HG03520 (cell line): Measurements from ENCODE around the gene PTPMT1.
"Not testable (repeated sequence)": the region's sequence is repeated elsewhere in the genome, so short reads cannot be mapped to it uniquely, and the experiment has no call there.

Experiments used
- ATAC-seq: cut with Tn5 transposase; IDR thresholded peaks from one replicate; pipeline ENCODE4 v1.9.1; 2021; ENCODE audit warnings: mild to moderate bottlenecking, moderate library complexity; ENCODE audit not compliant: unreplicated experiment

The PTPMT1 gene

DNA sequence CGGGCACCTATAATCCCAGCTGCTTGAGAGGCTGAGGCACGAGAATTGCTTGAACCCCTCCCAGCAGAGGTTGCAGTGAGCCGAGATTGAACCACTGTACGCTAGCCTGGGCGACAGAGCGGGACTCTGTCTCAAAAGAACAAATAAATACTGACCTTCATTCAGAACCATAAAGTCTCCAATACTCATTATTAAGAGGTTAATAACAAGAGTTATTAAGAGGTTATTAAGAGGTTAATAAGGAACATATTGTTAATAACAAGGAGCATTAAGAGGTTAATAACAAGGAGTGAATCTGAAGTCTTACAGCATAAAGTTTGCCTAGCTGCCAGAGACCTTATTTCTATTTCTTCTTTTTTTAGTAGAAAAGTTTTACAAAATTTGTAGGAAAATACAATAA lies 20.1 kb upstream of the PTPMT1 start:
- ATAC-seq = no peak

DNA sequence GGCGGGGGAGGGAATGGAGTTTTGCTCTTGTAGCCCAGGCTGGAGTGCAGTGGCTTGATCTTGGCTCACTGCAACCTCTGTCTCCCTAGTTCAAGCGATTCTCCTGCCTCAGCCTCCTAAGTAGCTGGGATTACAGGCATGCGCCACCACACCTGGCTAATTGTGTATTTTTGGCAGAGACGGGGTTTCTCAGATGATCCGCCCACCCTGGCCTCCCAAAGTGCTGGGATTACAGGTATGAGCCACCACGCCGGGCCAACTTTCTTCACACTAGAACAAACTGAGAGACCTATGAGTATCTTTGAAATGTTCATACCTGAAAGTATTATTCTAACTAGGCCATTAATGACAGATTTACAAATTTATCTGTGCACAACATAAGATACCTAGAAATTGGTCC lies 19.1 kb upstream of the PTPMT1 start:
- ATAC-seq = not testable (repeated sequence)

DNA sequence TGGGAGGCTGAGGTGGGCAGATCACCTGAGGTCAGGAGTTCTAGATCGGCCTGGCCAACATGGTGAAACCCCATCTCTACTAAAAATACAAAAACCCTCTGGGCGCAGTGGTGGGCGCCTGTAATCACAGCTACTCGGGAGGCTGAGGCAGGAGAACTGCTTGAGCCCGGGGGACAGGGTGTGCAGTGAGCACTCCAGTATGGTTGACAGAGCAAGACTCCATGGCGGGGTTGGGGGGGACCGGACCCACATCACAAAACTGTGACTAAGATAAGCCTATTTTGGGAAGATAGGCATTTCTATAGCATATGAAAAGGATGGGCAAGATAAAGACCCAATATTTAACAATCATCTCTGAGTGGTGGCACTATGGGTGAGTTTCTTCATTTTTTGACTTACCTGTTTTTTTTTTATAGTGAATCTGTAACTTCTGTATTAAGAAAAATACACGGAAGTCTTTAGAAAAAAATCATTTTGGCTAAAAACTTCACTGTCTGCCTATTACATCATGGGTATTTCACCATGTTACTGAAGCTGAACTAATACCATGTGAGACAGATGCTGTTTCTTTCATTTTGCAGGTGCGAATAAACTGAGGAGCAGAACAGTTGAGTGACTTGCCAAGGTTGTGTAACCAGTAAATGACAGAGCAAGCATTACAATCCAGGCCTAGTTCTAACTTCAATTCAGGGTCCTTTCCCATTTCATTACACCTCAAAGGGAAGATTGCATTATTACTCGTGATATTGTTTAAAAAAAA lies 14.9 kb upstream of the PTPMT1 start:
- no peak for ATAC-seq

DNA sequence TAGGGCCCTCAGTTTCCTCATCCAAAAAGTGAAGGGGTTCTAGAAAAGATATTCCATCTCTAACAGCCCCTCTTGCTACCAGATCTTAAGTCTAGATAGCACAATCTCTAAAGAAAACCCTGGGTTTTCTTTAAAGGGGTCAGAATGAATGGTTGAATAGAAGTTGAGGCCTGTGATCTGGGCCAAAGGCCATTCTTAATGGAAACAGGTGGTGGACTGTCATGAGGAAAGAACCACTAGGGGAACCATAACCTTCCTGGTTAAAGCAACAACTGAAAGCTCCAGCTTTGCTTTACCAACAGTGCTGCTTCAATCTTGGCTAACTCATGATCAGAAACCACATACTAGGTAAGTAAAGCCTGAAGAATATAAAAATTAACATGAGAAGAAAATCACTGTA lies 14.3 kb upstream of the PTPMT1 start:
- no peak for ATAC-seq

DNA sequence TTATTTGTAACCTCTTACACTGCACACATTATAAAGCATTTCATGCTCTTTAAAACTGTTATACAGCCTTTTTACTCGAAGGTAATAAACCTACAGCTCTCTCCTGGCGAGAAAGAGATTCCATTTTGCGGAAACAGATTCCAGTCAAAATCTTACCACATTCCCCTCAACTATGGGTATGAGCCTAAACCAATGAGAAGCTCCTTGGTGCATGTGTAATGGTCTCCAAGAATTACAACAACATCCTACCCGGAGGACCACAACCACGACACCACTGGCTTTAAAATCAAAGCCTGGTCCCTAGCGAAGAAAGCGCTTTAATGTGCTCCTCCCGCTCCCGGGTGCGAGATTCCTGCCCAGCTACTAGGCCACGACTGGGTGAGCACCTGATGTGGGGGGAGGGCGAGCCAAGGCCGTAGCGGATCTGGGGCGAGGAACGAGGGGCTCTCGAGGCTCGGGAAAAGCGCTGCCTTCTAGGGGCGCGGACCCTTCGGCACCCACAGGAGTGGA lies 13.3 kb upstream of the PTPMT1 start:
- no peak for ATAC-seq

DNA sequence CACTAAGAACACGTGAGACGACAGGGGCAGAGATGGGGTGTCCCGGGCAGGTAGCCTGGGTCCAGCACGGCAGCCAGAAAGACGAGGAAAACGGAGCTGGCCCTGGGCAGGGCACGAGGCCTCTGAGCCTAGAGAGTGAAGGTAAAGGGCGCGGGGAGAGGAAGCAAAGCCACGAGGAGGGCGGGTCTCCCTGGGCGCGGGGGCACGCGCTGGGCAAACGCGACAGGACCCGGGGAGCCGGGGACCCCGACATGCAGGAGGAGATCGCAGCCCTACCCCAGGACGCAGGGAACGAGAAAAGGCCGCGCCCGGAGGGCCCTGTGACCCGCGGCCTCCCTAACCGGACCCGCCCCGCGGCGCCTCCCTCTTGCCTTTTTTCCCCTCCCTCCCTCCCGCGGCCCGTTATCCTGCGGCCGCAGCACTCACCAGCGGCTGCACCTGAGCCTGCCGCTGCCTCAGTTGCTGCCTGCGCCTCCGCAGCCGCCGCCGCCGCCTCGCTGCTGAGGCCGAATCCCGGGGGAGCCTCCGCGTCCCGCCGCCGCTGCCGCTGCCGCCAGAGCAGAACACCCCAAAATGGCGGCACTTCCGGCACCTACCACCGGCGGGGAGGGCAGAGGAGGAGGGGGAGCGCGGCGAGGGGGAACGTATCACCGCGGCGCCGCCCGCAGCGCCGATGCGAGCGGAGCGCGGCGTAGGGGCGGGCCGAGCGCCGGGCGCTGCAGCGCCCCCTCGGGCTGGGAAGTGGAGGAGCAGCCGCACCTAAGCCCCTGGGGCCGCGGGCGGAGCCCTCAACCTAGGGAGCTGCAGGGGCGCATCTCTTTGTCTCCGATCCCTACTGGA lies 12.6 kb upstream of the PTPMT1 start, which contains the start of gene CELF1:
TSS of gene CELF1 (minus strand) at position 567 of the 840 bp plus-strand sequence. CDS start 53,609 bp downstream, outside the sequence.
- ATAC-seq = peak; percentile 91

DNA sequence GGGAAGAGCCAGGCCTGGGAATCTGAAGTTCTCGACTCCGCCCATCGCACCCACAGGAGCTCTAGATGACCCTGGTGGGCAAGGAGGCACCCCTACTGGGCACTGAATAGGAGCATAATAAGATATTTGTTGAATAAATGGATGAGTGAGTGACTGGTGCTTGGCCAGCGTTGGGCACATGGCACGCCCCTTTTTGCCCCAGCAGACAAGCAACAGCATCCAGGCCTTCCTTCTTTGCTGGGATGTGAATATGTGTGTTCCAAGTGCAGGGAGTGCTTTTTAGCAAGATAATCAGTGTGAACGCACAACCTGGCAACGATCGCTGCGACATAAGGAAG lies 12.0 kb upstream of the PTPMT1 start:
- peak; percentile 26 for ATAC-seq

DNA sequence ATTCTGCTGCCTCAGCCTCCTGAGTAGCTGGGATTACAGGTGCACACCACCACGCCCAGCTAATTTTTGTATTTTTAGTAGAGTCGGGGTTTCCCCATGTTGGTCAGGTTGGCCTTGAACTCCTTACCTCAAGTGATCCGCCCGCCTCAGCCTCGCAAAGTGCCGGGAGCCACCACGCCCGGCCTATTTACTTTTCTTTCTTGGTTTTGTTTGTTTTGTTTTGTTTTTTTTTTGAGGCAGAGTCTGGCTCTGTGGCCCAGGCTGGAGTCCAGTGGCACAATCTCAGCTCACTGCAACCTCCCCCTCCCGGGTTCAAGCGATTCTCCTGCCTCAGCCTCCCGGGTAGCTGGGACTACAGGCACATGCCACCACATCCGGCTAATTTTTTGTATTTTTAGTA lies 8.4 kb upstream of the PTPMT1 start:
- ATAC-seq = not testable (repeated sequence)

DNA sequence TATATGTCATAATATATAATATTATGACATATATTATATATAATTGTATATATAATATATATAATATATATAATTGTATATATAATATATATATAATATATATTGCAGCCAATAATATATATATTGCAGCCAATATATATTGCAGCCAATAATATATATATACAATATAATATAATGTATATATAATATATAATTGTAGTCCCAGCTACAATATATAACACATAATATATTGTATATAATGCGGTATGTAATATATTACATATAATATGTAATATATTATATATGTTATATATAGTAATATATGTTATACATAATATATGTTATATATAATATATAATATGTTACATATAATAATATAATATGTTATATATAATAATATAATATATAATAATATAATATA lies 6.7 kb upstream of the PTPMT1 start:
- ATAC-seq = no peak

DNA sequence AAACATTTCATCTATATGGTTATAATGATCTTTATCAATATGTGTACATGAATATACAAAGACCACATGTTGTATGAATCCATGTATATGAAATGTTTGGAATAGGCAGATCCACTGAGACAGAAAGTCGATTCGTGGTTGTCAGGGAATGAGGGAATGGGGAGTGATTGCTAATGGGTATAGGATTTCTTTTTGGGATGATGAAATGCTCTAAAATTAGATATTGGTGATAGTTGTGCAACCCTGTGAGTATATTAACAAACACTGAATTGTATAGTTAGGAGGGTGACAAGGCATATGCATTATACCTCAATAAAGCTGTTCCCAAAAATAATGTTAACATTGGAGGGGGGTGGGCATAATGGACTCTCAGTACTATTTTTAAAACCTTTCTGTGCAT lies 5.0 kb upstream of the PTPMT1 start:
- ATAC-seq = no peak

DNA sequence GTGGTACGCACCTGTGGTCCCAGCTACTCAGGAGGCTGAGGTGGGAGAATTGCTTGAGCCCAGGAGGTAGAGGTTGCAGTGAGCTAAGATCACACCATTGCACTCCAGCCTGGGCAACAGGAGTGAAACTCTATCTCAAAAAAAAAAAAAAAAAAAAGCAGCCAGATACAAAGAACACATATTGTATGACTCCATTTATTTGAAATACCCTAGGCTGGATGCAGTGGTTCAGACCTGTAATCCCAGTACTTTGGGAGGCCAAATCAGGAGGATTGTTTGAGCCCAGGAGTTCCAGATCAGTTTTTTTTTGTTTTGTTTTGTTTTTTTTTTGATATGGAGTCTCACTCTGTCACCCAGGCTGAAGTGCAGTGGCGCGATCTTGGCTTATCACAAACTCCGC lies 3.0 kb upstream of the PTPMT1 start:
- ATAC-seq = not testable (repeated sequence)

DNA sequence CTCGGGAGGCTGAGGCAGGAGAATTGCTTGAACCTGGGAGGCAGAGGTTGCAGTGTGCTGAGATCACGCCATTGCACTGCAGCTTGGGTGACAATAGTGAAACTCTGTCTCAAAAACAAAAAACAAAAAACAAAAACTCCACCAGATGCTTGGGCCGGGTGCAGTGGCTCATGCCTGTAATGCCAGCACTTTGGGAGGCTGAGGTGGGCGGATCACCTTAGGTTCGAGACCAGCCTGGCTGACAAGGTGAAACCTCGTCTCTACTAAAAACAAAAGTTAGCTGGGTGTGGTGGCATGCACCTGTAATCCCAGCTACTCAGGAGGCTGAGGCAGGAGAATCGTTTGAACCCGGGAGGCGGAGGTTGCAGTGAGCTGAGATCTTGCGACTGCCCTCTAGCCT lies 1.0 kb upstream of the PTPMT1 start:
- not testable (repeated sequence) for ATAC-seq

DNA sequence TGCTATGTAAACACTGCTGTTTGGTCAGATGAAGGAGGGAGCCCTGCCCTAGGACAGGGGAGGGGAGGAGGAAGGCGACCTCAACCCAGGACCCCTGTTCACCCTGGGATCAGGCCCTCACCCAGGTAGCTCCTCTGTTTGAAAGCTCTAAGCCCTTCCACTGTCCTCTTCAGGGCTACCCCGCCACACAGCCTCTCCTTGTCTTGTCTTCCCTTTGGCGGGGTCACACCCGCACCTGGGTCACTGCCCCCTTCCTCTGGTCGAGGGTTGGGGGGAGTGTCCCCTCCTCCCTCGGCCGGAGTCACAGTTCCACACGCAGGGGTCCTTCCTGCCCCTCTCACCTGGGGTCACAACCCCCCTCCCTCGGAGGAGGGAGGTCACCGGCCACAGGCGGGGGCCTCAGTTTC lies 463 bp upstream of the PTPMT1 start:
- peak; percentile 16 for ATAC-seq

DNA sequence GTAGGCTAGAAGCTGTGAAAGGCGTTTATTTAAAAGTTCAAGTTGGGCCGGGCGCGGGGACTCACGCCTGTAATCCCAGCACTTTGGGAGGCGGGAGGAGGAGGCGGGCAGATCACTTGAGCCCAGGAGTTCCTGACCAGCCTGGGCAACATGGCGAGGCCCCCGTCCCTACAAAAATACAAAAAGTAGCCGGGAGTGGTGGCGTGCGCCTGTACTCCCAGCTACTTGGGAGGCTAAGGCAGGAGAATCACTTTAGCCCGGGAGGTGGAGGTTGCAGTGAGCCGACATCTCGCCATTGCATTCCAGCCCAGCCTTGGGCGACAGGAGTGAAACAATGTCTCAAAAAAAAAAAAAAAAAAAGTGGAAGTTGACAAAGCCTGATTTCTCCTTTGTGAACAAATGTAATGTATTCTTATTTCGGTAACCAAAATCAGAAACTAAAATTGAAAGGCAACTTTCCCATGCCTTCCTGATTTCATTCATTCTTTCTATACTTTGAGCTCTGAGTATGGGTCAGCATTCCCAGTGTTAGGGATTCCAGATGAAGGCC lies 825 bp downstream of the PTPMT1 start:
- no peak for ATAC-seq

DNA sequence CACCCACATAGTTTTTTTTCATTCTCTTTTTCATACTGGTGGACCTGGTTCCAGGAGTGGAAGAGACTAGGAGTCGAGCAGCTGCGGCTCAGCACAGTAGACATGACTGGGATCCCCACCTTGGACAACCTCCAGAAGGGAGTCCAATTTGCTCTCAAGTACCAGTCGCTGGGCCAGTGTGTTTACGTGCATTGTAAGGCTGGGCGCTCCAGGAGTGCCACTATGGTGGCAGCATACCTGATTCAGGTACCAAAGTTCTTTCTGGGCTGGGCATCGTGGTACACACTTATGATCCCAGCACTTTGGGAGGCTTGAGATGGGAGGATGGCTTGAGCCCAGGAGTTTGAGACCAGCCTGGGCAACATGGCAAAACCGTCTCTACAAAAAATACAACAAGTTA lies 4.2 kb downstream of the PTPMT1 start:
- no peak for ATAC-seq

DNA sequence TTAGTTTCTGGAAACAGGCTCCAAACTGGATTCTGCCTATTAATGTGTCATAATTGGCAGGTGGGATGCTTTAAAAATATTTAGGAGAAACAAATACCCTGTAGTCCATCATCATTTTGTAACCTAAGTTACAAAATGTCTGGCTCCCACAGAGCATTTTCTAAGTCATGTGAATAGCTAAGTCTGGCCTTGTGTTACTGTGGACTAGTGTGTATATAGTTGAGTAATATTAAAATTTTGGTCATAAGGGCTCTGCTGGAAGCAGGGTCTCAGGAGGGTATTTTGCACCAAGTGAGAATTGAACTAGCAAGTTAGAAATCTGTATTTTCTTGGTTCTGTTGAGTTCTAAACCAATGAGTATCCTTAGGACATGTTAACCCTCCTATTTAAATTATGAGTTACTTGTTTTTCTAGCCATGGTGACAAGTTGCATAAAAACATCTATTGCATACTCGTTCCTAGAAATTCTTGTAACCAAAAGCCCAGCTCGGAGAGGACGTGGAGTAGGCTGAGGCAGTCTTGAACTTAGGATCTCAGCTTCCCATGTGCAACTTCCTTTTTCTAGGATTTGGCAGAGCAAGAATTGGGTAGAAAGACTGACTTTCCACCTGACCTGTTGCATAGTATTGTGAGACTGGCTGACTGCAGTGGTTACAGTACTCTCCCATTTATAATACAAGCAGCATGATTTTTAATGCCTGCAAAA lies 5.4 kb downstream of the PTPMT1 start:
- no peak for ATAC-seq

DNA sequence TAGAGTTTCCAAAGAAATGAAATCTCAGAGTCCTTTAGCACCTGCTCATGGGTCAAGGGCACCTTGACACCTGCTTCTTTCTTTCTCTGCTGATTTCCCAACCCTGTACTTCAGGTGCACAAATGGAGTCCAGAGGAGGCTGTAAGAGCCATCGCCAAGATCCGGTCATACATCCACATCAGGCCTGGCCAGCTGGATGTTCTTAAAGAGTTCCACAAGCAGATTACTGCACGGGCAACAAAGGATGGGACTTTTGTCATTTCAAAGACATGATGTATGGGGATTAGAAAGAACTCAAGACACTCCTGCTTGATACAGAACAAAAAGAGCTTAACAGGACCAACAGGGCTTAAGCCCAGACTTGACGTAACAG lies 5.9 kb downstream of the PTPMT1 start:
- no peak for ATAC-seq

DNA sequence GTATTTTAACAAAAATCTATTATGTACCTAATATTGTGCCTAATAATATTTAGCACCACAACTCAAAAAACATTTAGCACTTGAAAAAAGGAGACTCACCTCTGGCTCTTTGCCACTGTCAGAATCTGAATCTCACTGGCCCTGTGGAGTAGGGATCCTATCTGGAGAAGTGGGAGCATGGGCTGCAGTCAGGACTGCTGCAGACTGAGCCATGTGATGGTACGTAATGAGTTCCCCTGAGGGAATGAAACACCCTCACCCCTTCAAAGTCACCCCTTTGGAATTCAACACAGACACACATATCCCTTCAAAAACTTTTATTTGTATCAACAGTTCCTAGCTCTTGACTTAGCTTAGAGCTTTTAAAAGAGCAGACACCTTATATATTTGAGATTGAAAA lies 6.5 kb downstream of the PTPMT1 start:
- ATAC-seq = no peak

DNA sequence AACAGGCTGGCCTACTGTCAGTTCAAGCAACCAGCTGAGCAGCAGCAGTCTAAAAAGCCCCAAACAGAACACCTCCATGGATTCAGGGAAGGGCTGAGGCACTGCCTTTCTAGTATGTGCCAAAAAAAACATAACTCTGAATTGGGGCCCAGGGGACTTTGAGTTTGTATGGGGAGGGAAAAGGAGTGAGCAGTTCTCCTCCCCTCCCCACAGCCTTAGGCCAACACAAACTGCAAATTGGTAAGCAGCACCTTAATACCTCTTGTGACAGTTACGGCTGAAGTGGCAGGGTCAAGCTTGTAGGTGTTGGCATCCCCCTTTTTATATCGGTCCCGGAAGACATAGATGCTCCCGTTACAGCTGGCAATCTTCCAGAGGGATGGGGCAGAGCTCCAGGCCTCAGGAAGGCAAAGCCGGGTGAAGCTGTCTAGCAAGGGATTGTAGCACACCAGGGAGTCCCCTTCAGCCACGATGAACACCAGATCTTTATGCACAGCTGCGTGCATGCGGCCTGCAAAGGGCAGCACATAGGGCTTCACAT lies 7.4 kb downstream of the PTPMT1 start:
- no peak for ATAC-seq

DNA sequence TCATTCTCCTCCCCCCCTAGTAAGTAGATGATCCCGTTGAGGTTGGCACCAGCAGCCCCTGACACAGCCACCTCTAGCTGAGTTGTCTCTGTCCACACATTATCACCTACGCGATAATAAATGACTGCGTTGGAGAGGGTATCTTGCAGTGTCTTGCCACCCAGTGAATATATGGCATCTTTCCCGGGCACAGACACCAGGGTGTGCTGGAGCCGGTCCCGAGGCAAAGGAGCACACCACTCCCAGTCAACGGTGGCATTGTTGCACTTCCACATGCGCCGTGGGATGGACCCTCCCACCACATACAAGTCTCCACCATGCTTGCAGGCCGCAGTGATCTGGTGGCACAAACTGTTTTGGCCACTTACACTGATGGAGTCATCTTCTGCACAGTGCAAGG lies 7.9 kb downstream of the PTPMT1 start:
- no peak for ATAC-seq

DNA sequence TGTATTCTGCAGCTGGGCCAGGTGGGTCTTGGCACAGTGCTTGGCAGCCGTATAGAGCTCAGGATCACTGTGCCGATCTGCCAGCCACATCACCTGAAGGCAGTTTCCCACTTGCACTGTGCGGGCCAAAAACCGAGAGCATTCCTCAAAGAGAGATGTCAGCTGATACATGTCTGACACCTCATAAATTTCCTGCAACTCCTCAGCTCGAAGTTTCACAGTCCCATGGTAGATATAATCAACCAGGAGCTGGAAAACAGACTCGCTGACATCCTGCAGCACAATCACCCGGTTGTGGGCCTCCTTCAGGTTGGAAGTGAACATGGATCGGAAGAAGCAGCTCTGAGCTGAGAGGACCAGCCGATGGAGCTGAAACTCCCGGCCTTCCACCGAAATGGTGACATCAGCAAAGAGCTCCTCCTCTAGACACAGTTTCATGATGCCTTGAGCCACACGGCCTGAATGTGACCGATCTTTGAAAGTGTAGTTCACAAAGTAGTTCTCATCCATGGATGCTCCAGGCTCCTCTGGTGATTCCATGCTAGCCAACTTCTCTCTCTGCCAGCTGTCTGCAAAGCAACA lies 12.2 kb downstream of the PTPMT1 start:
- no peak for ATAC-seq
